Osteocyte (in vitro differentiated cells): ENCODE results near the gene MSLN. TPM values are rescaled to one million over a fixed set of nuclear protein-coding genes. Genes with fewer than 3 reads are reported as not detected.

Source experiments
- DNase-seq: peaks from one replicate; pipeline ENCODE4 v3.0.0; 2021; ENCODE audit warnings: mixed read lengths; ENCODE audit not compliant: unreplicated experiment; ENCODE audit errors: extremely low spot score
- H3K27ac Mint-ChIP-seq: one replicate; pipeline ENCODE4 v1.8.0; 2021; ENCODE audit warnings: mild to moderate bottlenecking, mixed read lengths; ENCODE audit not compliant: unreplicated experiment
- H3K27me3 Mint-ChIP-seq: one replicate; pipeline ENCODE4 v1.8.0; 2021; ENCODE audit warnings: mixed read lengths; ENCODE audit not compliant: unreplicated experiment
- H3K36me3 Mint-ChIP-seq: one replicate; pipeline ENCODE4 v1.8.0; 2021; ENCODE audit warnings: mixed read lengths; ENCODE audit not compliant: unreplicated experiment
- H3K4me1 Mint-ChIP-seq: one replicate; pipeline ENCODE4 v1.8.0; 2021; ENCODE audit warnings: mixed read lengths; ENCODE audit not compliant: unreplicated experiment
- H3K4me3 Mint-ChIP-seq: one replicate; pipeline ENCODE4 v1.8.0; 2021; ENCODE audit warnings: mild to moderate bottlenecking, moderate library complexity, mixed read lengths; ENCODE audit not compliant: unreplicated experiment
- H3K9me3 Mint-ChIP-seq: one replicate; pipeline ENCODE4 v1.8.0; 2021; ENCODE audit warnings: mixed read lengths; ENCODE audit not compliant: unreplicated experiment
- total RNA-seq: library from RNA; stranded (reverse); gene quantifications from 2 replicates; pipeline ENCODE4 v1.2.1, GENCODE V29; 2021
- TF ChIP-seq, protein P1 (sequence below): fragments of 200-600 bp; sonication (generic); IDR thresholded peaks from 2 replicates; pipeline ENCODE4 v1.5.0; 2021; ENCODE audit warnings: antibody characterized with exemption, mild to moderate bottlenecking, moderate library complexity

MSLN gene
- total RNA-seq, 1 donor from 2014 or later = 0.19 TPM

DNA sequence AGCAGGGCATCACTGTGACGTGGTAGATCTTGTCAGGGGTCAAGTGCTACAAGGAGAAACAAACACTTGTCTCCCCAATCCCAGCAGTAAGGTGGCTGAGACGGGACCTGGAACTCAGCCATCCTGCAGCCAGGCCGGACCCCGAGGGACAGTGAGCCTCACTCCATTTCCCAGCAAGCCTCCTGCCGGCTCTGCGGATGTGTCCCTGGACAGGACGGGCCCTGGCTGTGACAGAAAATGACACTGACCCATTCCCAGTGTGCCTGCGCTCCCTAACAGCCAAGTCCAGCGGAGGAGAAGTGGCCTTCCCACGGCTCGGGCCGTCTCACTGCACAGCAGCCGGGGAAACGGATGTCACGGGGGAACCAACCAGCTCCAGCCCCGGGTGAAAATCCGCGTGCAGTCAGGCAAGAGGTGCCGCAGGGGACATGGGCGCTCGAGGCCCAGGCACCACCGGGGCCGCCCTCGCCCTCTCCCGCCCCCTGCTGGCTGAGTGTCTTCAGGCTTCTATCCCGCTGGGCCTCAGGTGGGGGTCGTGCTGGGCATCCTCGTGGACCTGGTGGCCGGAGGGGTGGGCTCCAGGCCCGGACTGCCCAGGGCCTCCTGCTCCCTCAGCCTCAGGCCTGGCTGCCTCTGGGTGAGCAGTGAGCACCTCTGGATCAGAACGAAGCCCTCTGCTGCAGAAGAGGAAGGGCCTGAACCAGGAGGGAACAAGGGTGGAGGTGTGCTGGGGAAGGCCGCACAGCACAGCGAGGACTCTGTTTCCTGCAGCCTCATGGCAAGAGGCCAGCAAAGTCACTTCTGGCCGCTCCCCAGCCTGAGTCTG is 26.9 kb upstream of the MSLN start:
- TF ChIP-seq, protein P1, sequence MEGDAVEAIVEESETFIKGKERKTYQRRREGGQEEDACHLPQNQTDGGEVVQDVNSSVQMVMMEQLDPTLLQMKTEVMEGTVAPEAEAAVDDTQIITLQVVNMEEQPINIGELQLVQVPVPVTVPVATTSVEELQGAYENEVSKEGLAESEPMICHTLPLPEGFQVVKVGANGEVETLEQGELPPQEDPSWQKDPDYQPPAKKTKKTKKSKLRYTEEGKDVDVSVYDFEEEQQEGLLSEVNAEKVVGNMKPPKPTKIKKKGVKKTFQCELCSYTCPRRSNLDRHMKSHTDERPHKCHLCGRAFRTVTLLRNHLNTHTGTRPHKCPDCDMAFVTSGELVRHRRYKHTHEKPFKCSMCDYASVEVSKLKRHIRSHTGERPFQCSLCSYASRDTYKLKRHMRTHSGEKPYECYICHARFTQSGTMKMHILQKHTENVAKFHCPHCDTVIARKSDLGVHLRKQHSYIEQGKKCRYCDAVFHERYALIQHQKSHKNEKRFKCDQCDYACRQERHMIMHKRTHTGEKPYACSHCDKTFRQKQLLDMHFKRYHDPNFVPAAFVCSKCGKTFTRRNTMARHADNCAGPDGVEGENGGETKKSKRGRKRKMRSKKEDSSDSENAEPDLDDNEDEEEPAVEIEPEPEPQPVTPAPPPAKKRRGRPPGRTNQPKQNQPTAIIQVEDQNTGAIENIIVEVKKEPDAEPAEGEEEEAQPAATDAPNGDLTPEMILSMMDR = no peak
- peak; percentile 82 for DNase-seq
- H3K27me3 Mint-ChIP-seq = no peaks in the 10 kb centered on the region
- no peaks in the 10 kb centered on the region for H3K4me1 Mint-ChIP-seq
- no peaks in the 10 kb centered on the region for H3K9me3 Mint-ChIP-seq
- H3K36me3 Mint-ChIP-seq = peaks cover 12% of the 10 kb centered on the region
- H3K27ac Mint-ChIP-seq = no peak overlapping the region
- no peak overlapping the region for H3K4me3 Mint-ChIP-seq

- TF ChIP-seq, protein P1 = no peak
- peaks cover 4% of the 10 kb centered on the region for H3K4me1 Mint-ChIP-seq
- no peak overlapping the region for H3K4me3 Mint-ChIP-seq
- H3K27ac Mint-ChIP-seq = no peak overlapping the region
- peak; percentile 82 for DNase-seq
- no peaks in the 10 kb centered on the region for H3K9me3 Mint-ChIP-seq
- peaks cover 12% of the 10 kb centered on the region for H3K36me3 Mint-ChIP-seq
- H3K27me3 Mint-ChIP-seq = no peaks in the 10 kb centered on the region
Measured at GRCh38 chr16:734208-734980, 26.1 kb upstream of the MSLN start.

DNA sequence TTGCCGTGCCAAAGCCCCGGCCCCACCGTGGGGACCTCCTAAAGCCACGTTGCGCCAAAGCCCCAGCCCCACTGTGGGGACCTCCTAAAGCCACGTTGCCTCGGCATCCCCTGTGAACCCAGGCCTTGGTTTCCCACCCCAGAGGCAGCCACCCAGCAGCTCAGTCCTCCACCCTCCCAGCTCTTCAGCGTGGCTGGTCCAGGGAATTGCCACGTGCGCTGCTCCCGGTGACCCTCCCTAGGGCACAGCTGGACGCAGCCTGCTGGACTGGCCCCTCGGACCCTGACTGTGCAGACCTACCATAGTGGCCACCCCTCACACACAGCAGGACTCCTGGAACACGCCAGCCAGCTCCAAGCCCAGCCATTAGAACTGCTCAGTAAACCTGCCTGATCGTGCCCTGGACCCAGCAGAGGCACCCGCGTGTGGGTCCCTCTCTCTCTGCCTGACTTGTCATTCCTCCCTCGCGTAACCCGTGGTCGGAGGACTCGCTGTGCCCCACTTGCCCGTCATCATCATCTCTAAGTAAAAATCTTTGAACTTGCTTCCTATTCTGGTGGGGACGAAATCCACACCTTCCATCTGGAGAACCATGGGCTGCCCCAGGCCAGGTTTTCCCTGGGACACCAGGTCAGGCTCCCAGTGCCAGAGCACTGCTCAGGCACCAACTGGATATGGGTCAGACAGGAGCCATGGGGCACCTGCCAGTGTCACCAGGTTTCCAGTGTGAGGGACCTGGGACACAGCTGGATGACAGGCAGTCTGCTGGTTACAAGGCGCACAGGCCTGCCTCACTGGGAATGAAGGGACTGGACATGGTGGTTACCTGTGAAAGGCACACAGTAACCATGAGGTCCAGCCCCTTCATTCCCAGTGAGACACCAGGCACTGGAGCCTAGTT is 25.3 kb upstream of the MSLN start:
- DNase-seq = no peak
- TF ChIP-seq, protein P1 = no peak
- no peaks in the 10 kb centered on the region for H3K9me3 Mint-ChIP-seq
- H3K4me1 Mint-ChIP-seq = peaks cover 8% of the 10 kb centered on the region
- no peak overlapping the region for H3K27ac Mint-ChIP-seq
- H3K27me3 Mint-ChIP-seq = no peaks in the 10 kb centered on the region
- no peak overlapping the region for H3K4me3 Mint-ChIP-seq
- peaks cover 12% of the 10 kb centered on the region for H3K36me3 Mint-ChIP-seq

GRCh38 chr16:735982-736453 is 24.5 kb upstream of the MSLN start:
- Mint-ChIP-seq H3K4me3 (no peak overlapping the region), H3K4me1 (peaks cover 8% of the 10 kb centered on the region)

More at GRCh38 chr16:735982-736453, 24.5 kb upstream of the MSLN start:
- no peaks in the 10 kb centered on the region for H3K27me3 Mint-ChIP-seq
- H3K27ac Mint-ChIP-seq = no peak overlapping the region
- H3K36me3 Mint-ChIP-seq = peaks cover 12% of the 10 kb centered on the region
- H3K9me3 Mint-ChIP-seq = no peaks in the 10 kb centered on the region
- TF ChIP-seq, protein P1 = no peak
- no peak for DNase-seq
